WERI-Rb-1 (cell line): ENCODE data around the gene PIEZO2.

ENCODE experiments used
- DNase-seq: peaks from one replicate; pipeline ENCODE4 v3.0.0-alpha.2; 2020
- H3K27ac ChIP-seq: fragments of 250-450 bp; sonication (Bioruptor Pico); 2 replicates; pipeline ENCODE4 v1.5.1; 2020; ENCODE audit warnings: mild to moderate bottlenecking, moderate library complexity
- H3K27me3 ChIP-seq: fragments of 250-450 bp; sonication (Bioruptor Pico); 2 replicates; pipeline ENCODE4 v1.5.1; 2021; ENCODE audit warnings: mild to moderate bottlenecking, low read depth, moderate library complexity; ENCODE audit not compliant: insufficient read depth, severe bottlenecking
- H3K36me3 ChIP-seq: fragments of 250-450 bp; sonication (Bioruptor Pico); 2 replicates; pipeline ENCODE4 v1.5.1; 2020; ENCODE audit warnings: mild to moderate bottlenecking, moderate library complexity
- H3K4me3 ChIP-seq: 2 replicates; pipeline ENCODE4 v1.5.1; 2011; ENCODE audit warnings: low read depth, mild to moderate bottlenecking, control low read depth, low read length
- H3K9me3 ChIP-seq: fragments of 250-450 bp; sonication (Bioruptor Pico); 2 replicates; pipeline ENCODE4 v1.5.1; 2021; ENCODE audit warnings: mild to moderate bottlenecking, moderate library complexity; ENCODE audit not compliant: severe bottlenecking
- CTCF ChIP-seq: IDR thresholded peaks from 2 replicates; pipeline ENCODE4 v1.5.1; 2011; ENCODE audit warnings: low read depth, mild to moderate bottlenecking, control low read depth, inconsistent platforms, low read length

Gene PIEZO2

GRCh38 chr18:11121443-11121849 lies 27.9 kb downstream of the PIEZO2 start:
- H3K9me3 ChIP-seq = no peaks in the 10 kb centered on the region
- TF ChIP-seq CTCF = no peak
- H3K27ac ChIP-seq = no peak overlapping the region
- no peak for DNase-seq
- no peak overlapping the region for H3K4me3 ChIP-seq
- H3K27me3 ChIP-seq = peaks cover 2% of the 10 kb centered on the region
- H3K36me3 ChIP-seq = no peaks in the 10 kb centered on the region

GRCh38 chr18:11119959-11120587 lies 29.3 kb downstream of the PIEZO2 start:
- H3K9me3 ChIP-seq = no peaks in the 10 kb centered on the region
- no peak for DNase-seq
- H3K27me3 ChIP-seq = peaks cover 2% of the 10 kb centered on the region
- no peak overlapping the region for H3K27ac ChIP-seq
- H3K4me3 ChIP-seq = no peak overlapping the region
- no peak for TF ChIP-seq CTCF
- no peaks in the 10 kb centered on the region for H3K36me3 ChIP-seq

GRCh38 chr18:11119550-11119949 lies 29.8 kb downstream of the PIEZO2 start:
- Histone ChIP-seq H3K9me3 (no peaks in the 10 kb centered on the region), H3K36me3 (no peaks in the 10 kb centered on the region), H3K27ac (no peak overlapping the region), H3K27me3 (peaks cover 2% of the 10 kb centered on the region), H3K4me3 (no peak overlapping the region)
- DNase-seq = no peak
- TF ChIP-seq CTCF = no peak

GRCh38 chr18:11118051-11118766 lies 31.2 kb downstream of the PIEZO2 start:
- H3K27ac ChIP-seq = no peak overlapping the region
- H3K9me3 ChIP-seq = no peaks in the 10 kb centered on the region

GRCh38 chr18:11115276-11115675 lies 34.1 kb downstream of the PIEZO2 start:
- no peak for DNase-seq
- Histone ChIP-seq H3K27me3 (peaks cover 2% of the 10 kb centered on the region), H3K36me3 (no peaks in the 10 kb centered on the region), H3K4me3 (no peak overlapping the region), H3K9me3 (no peaks in the 10 kb centered on the region), H3K27ac (no peak overlapping the region)
- no peak for TF ChIP-seq CTCF

More at GRCh38 chr18:11118051-11118766, 31.2 kb downstream of the PIEZO2 start:
- no peak overlapping the region for H3K4me3 ChIP-seq
- H3K36me3 ChIP-seq = no peaks in the 10 kb centered on the region
- no peak for TF ChIP-seq CTCF
- peaks cover 2% of the 10 kb centered on the region for H3K27me3 ChIP-seq
- no peak for DNase-seq
